WTC11 (cell line): ENCODE results near the gene TCF3.

ENCODE experiments used
- GABPB1 ChIP-seq: sonication (generic); formaldehyde crosslinking; IDR thresholded peaks from 2 replicates; pipeline ENCODE4 v1.8.1; 2023; ENCODE audit warnings: mild to moderate bottlenecking, missing genetic modification reagents
- SP1 ChIP-seq: sonication (generic); formaldehyde crosslinking; conservative IDR thresholded peaks from 2 replicates; pipeline ENCODE4 v1.8.1; 2022; ENCODE audit warnings: missing genetic modification reagents

- no peak for TF ChIP-seq SP1
- no peak for TF ChIP-seq GABPB1 (CRISPR knock-in tag)
These were observed 70.2 kb downstream of the TCF3 start for GRCh38 chr19:1582201-1582600.
